HG03108 (cell line): ENCODE data around the gene CDC6.
"Not testable (repeated sequence)": the region's sequence is repeated elsewhere in the genome, so short reads cannot be mapped to it uniquely, and the experiment has no call there.

Source experiments
- ATAC-seq: cut with Tn5 transposase; IDR thresholded peaks from one replicate; pipeline ENCODE4 v1.9.1; 2021; ENCODE audit warnings: moderate library complexity; ENCODE audit not compliant: unreplicated experiment

CDC6 gene

DNA sequence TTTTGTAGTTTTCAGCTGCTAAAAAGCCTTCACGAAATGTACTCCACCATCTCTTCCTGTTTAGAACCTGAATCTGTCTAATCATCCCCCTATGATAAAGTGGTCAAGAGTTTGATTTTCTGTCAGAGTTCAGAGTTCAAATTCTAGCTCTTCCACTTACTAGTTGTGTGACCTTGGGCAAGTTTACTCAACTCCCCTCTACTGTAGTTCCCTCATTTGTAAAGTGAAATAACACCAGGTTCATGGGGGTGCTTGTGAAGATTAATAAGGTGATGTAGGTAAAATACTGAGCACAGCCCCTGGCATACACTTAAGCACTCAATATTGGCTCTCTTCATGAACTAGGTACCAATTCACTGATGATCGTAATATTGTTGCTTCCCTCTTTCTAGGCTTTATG lies 1.2 kb upstream of the CDC6 start:
- no peak for ATAC-seq

DNA sequence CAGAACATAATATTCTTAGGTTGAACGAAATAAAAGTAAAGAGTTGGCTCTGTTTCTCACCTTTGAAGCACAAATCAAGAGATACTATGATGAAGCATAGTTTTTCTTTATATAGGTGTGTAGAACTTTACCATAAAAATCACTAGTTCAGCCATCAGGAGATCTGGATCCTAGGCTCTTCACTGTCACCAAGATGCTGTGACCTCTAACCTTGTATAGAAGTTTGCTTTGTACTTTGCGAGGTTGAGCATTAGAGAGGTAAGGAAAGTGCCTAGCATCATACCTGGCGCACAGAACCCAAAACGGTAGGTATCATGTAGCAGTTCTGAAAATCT lies 553 bp upstream of the CDC6 start:
- ATAC-seq, result no peak

DNA sequence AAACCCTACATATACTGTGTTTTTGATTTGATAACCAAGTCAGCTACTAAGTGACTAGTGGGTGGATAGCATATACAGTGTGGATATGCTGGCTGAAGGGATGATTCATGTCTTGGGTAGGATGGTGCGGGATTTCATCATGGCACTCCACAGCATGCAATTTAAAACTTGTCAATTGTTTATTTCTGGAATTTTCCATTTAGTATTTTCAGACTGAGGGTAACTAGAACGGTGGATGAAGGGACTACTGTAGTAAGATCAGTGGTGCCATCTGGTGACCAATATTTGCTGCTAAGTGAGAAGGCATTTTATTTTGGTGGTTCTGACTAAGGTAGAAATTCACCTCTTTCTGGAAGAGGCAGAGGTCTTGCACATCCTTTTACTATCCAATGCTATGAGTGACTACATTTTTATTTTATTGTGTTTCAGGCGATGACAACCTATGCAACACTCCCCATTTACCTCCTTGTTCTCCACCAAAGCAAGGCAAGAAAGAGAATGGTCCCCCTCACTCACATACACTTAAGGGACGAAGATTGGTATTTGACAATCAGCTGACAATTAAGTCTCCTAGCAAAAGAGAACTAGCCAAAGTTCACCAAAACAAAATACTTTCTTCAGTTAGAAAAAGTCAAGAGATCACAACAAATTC lies 3.1 kb downstream of the CDC6 start:
- ATAC-seq, result no peak

DNA sequence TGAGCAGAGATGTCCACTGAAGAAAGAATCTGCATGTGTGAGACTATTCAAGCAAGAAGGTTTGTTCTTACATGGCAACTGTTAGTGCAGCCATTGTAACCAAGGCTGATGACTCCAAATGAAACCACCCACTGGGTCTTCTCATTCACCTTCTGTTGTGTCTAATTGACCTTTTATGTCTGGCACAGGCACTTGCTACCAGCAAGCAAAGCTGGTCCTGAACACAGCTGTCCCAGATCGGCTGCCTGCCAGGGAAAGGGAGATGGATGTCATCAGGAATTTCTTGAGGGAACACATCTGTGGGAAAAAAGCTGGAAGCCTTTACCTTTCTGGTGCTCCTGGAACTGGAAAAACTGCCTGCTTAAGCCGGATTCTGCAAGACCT lies 3.6 kb downstream of the CDC6 start:
- ATAC-seq, result no peak

DNA sequence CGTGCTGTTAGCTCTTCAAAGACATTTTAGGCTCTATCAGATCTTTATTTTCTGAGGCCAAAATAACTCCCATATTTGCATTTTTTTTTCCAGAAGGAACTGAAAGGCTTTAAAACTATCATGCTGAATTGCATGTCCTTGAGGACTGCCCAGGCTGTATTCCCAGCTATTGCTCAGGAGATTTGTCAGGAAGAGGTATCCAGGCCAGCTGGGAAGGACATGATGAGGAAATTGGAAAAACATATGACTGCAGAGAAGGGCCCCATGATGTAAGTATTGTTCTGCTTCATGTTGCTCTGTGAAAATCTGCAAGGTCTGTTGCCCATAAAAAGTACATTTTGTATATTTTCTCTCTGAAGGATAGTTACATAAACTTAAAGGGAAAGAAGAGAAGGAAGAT lies 5.7 kb downstream of the CDC6 start:
- ATAC-seq, result no peak

DNA sequence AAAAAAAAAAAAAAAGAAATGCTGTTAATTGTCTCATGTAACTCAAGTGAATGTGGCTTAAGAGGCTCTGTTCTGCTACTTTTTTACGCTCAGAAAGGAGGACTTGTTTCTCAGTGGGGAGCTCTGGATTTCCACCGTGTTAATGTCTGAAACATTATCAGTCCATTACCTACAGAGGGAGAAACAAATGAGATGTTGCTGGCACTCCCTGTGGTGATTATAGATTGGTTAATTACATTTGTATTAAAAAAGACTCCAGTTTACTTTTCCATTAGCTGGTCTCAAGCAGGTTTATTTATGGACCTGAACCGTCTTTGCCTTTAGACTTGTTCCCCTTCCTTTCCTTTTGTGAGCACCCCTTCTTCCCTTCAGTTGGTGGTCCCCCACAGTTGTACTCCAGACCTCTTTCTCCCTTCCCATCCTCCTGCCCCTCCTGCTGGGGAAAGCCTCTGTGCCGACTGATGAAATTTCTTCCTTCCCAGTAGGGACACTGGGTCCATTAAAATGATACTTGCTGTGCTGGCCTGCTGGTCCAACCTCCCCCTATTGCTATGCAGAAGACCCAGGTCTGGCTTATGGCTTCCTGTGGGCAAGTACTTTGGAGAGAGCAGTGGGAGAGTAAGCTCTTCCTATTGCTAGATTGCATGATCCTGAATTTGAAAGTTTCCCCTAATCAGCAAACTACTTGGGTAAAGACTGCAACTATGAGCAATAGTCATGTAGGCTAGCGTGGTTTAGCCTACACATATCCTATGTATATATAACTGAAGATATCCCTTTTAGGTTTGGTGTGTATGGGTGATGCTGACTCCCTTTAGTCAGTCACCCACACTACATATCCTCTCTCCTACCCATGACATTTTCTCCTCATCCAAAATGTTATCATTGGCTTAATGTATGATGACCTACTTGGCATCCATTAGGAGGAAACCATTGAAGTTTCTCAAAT lies 8.1 kb downstream of the CDC6 start:
- ATAC-seq, result no peak

DNA sequence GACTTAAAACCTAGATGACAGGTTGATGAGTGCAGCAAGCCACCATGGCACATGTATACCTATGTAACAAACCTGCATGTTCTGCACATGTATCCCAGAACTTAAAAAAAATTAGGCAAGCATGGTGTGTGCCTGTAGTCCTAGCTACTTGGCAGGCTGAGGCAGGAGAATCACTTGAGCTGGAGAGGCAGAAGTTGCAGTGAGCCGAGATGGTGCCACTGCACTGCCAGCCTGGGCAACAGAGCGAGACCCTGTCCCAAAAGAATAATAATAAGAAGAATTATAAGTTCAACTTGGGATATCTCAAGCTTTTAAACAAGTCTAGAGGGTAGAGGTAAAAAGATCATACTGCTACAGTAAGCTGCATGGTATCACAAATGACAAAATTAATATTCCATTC lies 9.8 kb downstream of the CDC6 start:
- ATAC-seq, result no peak

DNA sequence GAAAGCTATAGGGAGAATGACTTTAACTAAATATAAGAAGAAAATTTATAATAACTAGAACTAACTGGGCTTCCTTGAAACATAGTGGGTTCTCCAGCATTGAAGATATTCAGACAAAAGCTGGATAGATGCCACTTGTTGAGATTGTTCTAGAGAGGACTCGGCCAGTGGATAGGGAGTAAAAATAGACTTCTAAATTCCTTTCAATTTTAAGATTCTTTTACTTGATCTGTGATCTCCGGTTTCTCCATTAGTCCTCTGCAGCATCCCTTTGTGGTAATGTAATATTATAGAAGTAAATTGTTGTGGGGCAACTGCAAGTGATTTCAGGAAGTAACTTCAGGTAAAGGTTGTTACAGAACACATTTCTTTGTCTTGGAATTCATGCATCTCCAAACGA lies 11.0 kb downstream of the CDC6 start:
- no peak for ATAC-seq

DNA sequence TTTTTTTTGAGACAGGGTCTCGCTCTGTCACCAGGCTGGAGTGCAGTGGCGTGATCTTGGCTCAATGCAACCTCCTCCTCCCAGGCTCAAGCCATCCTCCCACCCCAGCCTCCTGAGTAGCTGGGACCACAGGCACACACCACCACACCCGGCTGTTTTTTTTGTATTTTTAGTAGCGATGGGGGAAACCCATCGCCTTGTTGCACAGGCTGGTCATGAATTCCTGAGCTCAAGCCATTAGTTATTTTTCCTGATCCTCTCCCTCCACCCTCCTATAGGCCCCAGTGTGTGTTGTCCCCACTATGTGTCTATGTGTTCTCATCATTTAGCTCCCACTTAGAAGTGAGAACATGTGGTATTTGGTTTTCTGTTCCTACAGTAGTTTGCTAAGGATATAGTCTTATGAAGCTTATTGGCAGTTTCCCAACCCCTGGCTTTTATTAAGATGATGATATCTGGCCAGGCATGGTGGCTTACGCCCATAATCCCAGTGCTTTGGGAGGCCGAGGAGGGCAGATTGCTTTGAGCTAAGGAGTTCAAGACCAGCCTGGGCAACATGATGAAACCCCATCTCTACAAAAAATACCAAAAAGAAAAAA lies 11.6 kb downstream of the CDC6 start:
- not testable (repeated sequence) for ATAC-seq

DNA sequence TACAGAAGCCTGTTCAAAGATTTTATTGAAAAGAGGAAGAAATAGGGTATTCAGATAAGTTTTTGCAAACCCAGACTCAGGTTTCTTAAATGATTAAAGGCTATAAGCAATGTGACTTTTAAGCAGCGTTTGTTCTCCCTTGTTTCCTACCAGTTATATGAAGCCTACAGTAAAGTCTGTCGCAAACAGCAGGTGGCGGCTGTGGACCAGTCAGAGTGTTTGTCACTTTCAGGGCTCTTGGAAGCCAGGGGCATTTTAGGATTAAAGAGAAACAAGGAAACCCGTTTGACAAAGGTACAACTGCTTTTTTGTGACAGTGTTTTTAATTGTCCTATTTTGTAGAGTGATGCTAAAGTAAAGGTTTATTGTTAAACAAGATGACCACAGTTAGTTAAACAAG lies 13.6 kb downstream of the CDC6 start:
- no peak for ATAC-seq

DNA sequence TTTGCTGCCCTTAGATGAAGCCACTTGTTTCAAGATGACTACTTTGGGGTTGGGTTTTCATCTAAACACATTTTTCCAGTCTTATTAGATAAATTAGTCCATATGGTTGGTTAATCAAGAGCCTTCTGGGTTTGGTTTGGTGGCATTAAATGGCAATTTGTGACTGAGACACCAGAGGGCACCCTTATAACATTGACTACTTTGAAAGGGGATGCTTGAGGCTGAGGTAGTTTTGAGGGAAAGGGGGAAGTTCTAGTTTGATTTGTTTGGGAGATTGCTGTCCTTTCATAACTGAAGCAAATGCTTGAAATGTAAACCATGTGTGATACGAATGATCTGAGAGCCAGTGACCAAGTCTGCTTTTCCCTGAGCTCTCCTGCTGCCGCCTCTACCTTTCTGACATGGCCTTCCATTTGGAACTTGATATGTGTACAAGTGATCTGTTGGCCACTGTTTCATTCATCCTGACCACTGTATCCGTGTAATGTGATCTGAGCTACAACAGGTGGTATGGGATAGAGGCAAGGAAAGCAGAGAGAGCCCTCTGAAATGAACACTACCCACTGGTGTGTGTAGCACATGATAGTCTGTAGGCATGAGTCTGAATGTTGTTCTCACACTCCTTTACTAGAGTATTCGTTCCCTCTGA lies 15.5 kb downstream of the CDC6 start:
- ATAC-seq, result no peak

DNA sequence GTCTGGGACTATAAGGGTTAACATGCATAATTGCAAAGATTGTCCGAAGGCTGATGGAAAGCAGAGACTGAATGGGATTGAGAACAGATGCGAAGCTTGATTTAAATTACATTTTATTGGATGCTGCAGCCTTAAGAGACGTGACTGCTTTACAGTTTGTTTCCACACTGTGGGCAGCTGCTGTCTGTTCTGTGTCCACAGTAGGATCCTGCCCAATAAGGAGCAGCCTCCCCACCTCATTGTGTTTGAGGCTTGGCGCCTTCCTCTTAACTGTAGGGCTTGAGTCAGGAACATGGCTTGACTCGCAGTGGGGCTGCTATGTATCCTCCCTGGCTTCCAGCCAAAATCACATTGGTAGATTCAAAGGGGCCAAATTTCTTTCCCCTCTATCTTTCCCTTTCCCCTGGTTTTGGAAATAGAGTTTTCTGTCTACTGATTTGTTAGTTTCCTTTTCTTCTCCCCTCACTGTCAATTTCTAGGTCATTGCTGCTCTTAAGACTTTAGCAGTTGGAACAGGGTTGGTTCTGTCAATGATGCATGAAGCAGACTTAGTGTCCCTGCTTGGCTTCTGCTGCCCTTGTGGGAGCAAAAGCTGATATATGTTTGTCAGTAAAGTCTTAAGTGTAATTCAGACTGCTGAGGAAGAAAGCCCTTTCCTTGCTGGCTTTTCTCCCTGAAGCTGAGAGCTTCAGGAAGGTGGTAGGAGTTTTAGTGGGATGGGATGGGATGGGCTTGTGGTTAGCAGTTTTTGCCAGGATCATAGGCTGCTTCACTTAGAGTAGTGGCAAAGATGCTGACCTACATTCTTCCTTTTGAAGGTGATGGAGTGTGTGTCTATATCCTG lies 16.3 kb downstream of the CDC6 start:
- no peak for ATAC-seq

DNA sequence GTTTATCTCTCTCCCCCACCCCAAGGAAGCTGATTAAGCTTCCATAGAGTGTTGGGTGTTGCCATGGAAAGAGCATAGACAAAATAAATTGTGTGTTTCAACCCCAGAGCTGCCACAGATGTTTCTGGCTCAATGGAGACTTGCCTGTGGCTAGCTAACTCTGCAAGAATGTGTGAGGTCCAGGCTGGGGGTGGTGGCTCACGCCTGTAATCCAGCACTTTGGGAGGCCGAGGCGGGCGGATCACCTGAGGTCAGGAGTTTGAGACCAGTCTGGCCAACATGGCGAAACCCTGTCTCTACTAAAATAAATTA lies 16.8 kb downstream of the CDC6 start:
- not testable (repeated sequence) for ATAC-seq

DNA sequence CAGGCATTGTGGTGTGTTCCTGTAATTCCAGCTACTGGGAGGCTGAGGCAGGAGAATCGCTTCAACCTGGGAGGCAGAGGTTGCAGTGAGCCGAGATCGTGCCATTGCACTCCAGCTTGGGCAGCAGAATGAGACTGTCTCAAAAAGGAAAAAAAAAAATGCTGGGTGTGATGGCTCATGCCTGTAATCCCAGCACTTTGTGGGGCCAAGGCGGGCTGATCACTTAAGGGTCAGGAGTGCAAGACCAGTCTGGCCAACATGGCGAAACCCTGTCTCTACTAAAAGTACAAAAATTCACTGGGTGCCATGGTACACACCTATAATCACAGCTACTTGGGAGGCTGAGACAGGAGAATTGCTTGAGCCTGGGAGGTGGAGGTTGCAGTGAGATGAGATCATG lies 17.2 kb downstream of the CDC6 start:
- not testable (repeated sequence) for ATAC-seq

DNA sequence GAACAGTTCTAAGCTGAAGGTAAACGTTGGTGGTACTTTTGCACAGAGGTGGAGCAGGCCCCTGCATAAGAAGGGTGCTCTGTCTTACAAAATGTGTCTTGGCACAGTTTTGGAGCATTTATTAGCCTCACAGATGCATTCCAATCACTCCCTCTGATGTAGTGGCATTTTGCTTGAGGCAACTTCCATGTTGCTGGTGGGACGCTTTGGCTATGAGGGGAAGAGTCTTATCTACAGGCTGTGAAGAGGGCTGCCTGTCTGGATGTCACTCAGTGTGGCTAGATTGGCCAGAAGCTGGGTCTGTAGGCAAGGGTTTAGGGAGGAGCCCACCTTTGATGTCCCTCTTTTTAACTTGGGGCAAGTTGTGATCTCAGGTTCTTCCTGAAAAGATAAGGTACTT lies 18.7 kb downstream of the CDC6 start:
- no peak for ATAC-seq

DNA sequence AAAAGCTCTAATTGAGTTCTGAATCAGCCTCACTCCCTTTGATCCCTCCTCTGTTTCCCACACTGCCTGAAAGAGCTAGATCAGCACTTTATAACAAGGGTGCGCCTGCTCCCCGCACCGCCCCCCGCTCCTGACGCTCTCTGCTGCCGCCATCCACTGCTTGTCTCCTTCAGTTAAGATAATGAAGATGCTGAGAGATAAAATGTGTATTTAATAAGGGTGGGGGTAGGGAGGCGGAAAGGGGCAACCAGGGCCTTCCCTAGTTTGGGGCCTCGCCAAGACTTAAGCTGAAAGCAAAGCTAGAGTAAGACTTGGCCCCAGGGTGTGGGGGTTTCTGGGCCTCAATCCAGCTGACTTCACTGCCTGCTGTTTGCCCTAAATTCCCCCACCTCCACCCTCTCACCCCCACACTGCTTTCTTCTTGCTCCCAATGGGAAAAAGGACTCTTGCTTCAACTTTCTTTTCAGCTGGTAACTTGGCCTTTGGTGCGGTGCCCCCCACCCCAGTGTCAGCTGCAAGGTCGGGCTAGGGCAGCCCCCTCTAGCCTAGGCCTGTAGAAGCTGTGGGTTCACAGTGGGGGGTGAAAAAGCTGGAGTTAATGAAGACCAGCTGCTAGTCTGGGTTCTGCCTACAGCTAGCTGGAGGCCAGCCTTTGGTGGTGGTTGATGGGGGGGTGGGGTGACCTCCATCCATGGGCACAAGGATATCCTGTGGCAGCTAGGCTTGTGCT lies 19.5 kb downstream of the CDC6 start:
- no peak for ATAC-seq

DNA sequence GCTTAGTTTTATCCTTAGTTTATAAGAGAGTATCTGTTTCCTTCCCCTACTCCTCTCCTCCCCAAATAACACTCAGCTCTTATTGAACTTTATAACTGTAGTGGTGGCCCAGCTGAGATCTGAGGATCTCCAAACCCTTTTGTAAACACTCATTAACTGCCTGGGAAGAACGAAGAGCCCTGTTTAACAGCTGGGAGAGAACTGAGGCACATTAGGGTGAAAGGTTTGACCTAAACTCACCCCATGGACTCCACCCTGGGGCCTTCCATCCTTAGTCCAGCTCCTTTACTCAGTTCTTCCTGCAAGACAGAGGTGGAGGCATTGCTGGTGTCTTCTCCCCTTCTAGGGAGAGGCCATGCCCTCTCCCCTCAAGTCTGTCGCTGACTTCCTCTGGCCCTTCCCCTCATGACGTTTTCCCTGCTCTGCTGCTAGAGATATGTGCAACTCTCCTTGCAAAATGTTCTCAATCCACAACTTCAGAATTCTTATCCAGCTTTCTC lies 20.1 kb downstream of the CDC6 start:
- no peak for ATAC-seq

DNA sequence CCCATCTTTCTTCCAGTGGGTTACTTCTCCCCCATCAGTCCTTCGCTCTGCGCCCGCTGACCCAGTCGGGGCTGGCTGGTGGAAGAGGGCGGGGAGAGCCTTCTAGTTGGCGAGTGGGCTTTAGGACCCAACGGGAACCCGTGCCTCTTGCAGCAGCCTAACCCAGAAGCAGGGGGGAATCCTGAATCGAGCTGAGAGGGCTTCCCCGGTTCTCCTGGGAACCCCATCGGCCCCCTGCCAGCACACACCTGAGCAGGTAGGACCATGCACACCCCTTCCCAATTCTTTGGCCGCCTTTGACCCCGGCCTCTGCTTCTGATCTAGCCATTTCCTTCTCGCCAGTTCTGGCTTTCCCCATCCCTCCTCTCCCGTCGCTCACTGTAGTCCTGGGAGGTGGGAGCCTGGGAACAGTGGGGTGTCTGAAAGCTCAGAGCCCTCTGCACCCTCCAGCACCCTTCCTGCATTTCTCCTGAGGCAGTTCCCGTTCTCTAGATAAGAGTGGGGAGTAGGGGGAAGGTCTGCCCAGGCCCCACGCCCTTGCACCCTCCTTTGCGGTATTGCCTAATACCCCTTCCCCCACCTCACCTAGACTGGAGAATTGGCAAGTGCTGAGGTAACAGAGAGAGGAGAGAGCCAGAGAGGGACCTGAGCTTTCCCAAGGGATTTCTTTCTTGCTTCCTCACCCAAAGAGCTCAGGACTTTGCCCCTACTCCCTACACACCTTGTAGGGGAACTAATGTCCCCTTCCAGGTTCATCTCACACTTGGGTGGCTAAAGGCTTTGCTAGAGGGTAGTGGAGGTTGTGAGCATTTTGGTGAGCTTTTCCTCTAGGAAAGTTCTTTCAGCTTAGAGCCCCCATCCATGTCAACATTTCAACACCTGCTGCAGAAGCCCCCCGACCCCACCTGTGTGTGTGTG lies 21.6 kb downstream of the CDC6 start, which contains the start of gene RARA:
TSS of gene RARA (plus strand) at position 150 of the 918 bp plus-strand sequence. CDS start 22,039 bp downstream, outside the sequence.
- no peak for ATAC-seq

DNA sequence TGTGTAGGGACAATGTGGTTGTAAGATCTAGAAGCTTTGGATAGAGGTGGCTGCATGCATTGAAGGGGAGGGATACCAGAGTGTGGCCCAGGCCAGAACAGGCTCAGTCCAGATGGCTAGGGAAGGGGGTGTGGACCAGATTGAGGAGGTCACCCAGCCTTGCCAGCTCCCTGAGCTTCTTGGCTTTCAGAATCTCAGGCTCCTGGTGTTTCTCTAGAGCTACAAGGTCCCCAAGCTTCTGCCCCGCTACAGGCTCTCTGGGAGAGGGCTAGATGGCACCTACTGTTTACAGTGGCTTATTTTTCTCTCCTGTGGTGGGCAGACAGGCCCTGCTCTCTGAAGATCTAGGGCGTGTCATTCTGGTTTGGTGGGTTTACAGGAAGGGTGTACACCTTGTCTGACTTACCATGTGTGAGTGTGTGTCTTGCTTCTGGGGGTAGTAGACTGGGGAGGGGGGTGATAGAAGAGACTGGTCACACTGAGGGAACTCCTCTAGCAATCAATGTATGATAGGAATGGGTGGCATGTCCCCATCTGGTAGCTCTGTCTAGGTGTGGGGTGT lies 22.4 kb downstream of the CDC6 start:
- no peak for ATAC-seq
